GM12891 (cell line): Measurements from ENCODE around the gene ZNF837.

Source experiments
- POLR2A ChIP-seq: IDR thresholded peaks from 2 replicates; pipeline ENCODE4 v1.6.1; 2011; ENCODE audit warnings: low read depth, low read length, control low read depth
- POLR2AphosphoS5 ChIP-seq: IDR thresholded peaks from 2 replicates; pipeline ENCODE4 v1.6.1; 2011; ENCODE audit warnings: low read depth, low read length, control low read depth
- POU2F2 ChIP-seq: IDR thresholded peaks from 2 replicates; pipeline ENCODE4 v1.6.1; 2011; ENCODE audit warnings: low read depth, mild to moderate bottlenecking, control low read depth, low read length, moderate library complexity
- TAF1 ChIP-seq: IDR thresholded peaks from 2 replicates; pipeline ENCODE4 v1.6.1; 2011; ENCODE audit warnings: low read depth, low read length, control low read depth

DNA sequence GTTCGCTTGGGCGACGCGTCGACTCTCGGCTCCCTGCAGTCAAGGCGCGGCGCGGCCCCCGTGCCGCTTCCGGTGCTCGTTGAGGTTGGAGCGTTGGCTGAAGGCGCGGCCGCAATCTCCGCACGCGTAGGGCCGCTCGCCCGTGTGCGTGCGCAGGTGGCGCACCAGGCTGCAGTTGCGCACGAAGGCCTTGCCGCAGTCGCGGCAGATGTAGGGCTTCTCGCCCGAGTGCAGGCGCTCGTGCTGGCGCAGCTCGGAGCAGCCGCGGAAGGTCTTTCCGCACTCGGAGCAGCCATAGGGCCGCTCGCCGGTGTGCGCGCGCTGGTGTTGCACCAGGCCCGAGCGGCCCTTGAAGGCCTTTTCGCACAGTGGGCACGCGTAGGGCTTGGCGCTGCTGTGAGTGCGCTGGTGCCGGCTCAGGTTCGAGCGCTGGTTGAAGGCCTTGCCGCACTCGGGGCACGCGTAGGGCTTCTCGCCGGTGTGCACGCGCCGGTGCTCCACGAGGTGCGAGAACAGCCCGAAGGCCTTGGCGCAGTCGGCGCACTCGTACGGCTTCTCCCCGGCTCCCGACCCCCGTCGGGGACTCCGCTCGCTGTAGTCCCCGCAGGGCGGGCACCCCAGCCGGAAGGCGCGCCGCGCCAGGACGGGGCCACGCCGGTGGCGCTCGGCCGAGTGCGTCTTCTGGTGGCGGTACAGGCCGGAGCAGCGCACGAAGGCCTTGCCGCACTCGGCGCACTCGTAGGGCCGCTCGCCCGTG, 13.0 kb downstream of the ZNF837 start:
- TF ChIP-seq TAF1 = no peak
- no peak for TF ChIP-seq POLR2A
- no peak for TF ChIP-seq POU2F2
- no peak for TF ChIP-seq POLR2AphosphoS5
